Astrocyte (in vitro differentiated cells and primary cell): Measurements from ENCODE around the gene ZNF532. TPM values are rescaled to one million over a fixed set of nuclear protein-coding genes. Genes with fewer than 3 reads are reported as not detected.
A peak's percentile ranks its signal among the peaks of the same experiment; 100 is the strongest.

Experiments
- DNase-seq: peaks from one replicate; pipeline ENCODE4 v3.0.0-alpha.2; 2010; ENCODE audit warnings: low read depth
- FAIRE-seq: peaks from 2 replicates; lab custom pipeline; 2011; peaks lifted over from hg19 to GRCh38; lab: Jason Lieb, UNC
- H2AFZ ChIP-seq: 2 replicates; pipeline ENCODE4 v1.6.0; 2012; ENCODE audit warnings: low read depth, low read length, inconsistent platforms
- H3K27ac ChIP-seq: 2 replicates; pipeline ENCODE4 v1.5.1; 2011; ENCODE audit warnings: low read depth, low read length, inconsistent platforms
- H3K27me3 ChIP-seq: 2 replicates; pipeline ENCODE4 v1.6.0; 2011; ENCODE audit warnings: low read length, inconsistent platforms; ENCODE audit not compliant: insufficient read depth
- H3K36me3 ChIP-seq: 2 replicates; pipeline ENCODE4 v1.5.1; 2011; ENCODE audit warnings: low read length, inconsistent platforms; ENCODE audit not compliant: insufficient read depth
- H3K4me1 ChIP-seq: 2 replicates; pipeline ENCODE4 v1.5.1; 2011; ENCODE audit warnings: low read length, inconsistent platforms; ENCODE audit not compliant: insufficient read depth
- H3K4me2 ChIP-seq: 2 replicates; pipeline ENCODE4 v1.6.0; 2012; ENCODE audit warnings: low read length, inconsistent platforms
- H3K4me3 ChIP-seq: 2 replicates; pipeline ENCODE4 v1.5.1; 2011; ENCODE audit warnings: low read depth, mild to moderate bottlenecking, low read length, inconsistent platforms; ENCODE audit not compliant: insufficient read depth
- H3K79me2 ChIP-seq: 2 replicates; pipeline ENCODE4 v1.6.0; 2012; ENCODE audit warnings: mild to moderate bottlenecking, low read length, inconsistent platforms; ENCODE audit not compliant: insufficient read depth
- H3K9ac ChIP-seq: 2 replicates; pipeline ENCODE4 v1.6.0; 2012; ENCODE audit warnings: mild to moderate bottlenecking, low read length, inconsistent platforms
- H3K9me3 ChIP-seq: 2 replicates; pipeline ENCODE4 v1.5.1; 2012; ENCODE audit warnings: low read depth, mild to moderate bottlenecking, low read length, inconsistent platforms; ENCODE audit not compliant: insufficient read depth
- H4K20me1 ChIP-seq: 2 replicates; pipeline ENCODE4 v1.6.0; 2012; ENCODE audit warnings: low read length, inconsistent platforms; ENCODE audit not compliant: insufficient read depth
- H3K27ac Mint-ChIP-seq: one replicate; pipeline ENCODE4 v1.8.0; 2021; ENCODE audit warnings: mild to moderate bottlenecking, mixed read lengths; ENCODE audit not compliant: unreplicated experiment
- H3K27me3 Mint-ChIP-seq: one replicate; pipeline ENCODE4 v1.8.0; 2021; ENCODE audit warnings: low read depth, mixed read lengths; ENCODE audit not compliant: unreplicated experiment
- H3K36me3 Mint-ChIP-seq: one replicate; pipeline ENCODE4 v1.8.0; 2021; ENCODE audit warnings: low read depth, mixed read lengths; ENCODE audit not compliant: unreplicated experiment
- H3K4me1 Mint-ChIP-seq: one replicate; pipeline ENCODE4 v1.8.0; 2021; ENCODE audit warnings: low read depth, mixed read lengths; ENCODE audit not compliant: unreplicated experiment
- H3K4me3 Mint-ChIP-seq: one replicate; pipeline ENCODE4 v1.8.0; 2021; ENCODE audit warnings: mild to moderate bottlenecking, moderate library complexity, mixed read lengths; ENCODE audit not compliant: unreplicated experiment
- H3K9me3 Mint-ChIP-seq: one replicate; pipeline ENCODE4 v1.8.0; 2021; ENCODE audit warnings: mild to moderate bottlenecking, mixed read lengths; ENCODE audit not compliant: unreplicated experiment
- EZH2 ChIP-seq: IDR thresholded peaks from 2 replicates; pipeline ENCODE4 v1.6.1; 2012; ENCODE audit warnings: mild to moderate bottlenecking, low read length, inconsistent platforms; ENCODE audit not compliant: insufficient read depth
- total RNA-seq: library from RNA; stranded (reverse); gene quantifications from 2 replicates; pipeline ENCODE4 v1.2.1, GENCODE V29; 2021
- TF ChIP-seq, protein P1 (sequence below): IDR thresholded peaks from 2 replicates; pipeline ENCODE4 v1.5.1; 2011; ENCODE audit warnings: low read depth, mild to moderate bottlenecking, inconsistent platforms, low read length, moderate library complexity; ENCODE audit not compliant: insufficient read depth

Gene ZNF532
- total RNA-seq, 1 donor from 2014 or later: 135 TPM

- Mint-ChIP-seq H3K27me3 (no peaks in the 10 kb centered on the region), H3K9me3 (no peaks in the 10 kb centered on the region), H3K4me3 (no peak overlapping the region), H3K27ac (no peak overlapping the region), H3K4me1 (peaks cover 13% of the 10 kb centered on the region), H3K36me3 (peaks cover 23% of the 10 kb centered on the region)
- Histone ChIP-seq H3K79me2 (peaks cover 3% of the 10 kb centered on the region), H3K4me3 (no peak overlapping the region), H4K20me1 (no peaks in the 10 kb centered on the region), H3K4me1 (peaks cover 5% of the 10 kb centered on the region), H3K27ac (no peak overlapping the region), H3K4me2 (no peak overlapping the region), H3K9me3 (no peaks in the 10 kb centered on the region), H3K9ac (no peak overlapping the region), H3K27me3 (no peaks in the 10 kb centered on the region), H3K36me3 (peaks cover 23% of the 10 kb centered on the region), H2AFZ (no peak overlapping the region)
- no peak for DNase-seq
- FAIRE-seq: no peak
- no peak for TF ChIP-seq EZH2
- TF ChIP-seq, protein P1, sequence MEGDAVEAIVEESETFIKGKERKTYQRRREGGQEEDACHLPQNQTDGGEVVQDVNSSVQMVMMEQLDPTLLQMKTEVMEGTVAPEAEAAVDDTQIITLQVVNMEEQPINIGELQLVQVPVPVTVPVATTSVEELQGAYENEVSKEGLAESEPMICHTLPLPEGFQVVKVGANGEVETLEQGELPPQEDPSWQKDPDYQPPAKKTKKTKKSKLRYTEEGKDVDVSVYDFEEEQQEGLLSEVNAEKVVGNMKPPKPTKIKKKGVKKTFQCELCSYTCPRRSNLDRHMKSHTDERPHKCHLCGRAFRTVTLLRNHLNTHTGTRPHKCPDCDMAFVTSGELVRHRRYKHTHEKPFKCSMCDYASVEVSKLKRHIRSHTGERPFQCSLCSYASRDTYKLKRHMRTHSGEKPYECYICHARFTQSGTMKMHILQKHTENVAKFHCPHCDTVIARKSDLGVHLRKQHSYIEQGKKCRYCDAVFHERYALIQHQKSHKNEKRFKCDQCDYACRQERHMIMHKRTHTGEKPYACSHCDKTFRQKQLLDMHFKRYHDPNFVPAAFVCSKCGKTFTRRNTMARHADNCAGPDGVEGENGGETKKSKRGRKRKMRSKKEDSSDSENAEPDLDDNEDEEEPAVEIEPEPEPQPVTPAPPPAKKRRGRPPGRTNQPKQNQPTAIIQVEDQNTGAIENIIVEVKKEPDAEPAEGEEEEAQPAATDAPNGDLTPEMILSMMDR: no peak
Measured at GRCh38 chr18:58980991-58981390, 116.3 kb downstream of the ZNF532 start.

GRCh38 chr18:58983260-58984155 is 118.8 kb downstream of the ZNF532 start:
- Mint-ChIP-seq H3K4me1 (peaks cover 3% of the 10 kb centered on the region), H3K4me3 (no peak overlapping the region), H3K36me3 (peaks cover 28% of the 10 kb centered on the region), H3K9me3 (peaks cover 6% of the 10 kb centered on the region), H3K27me3 (no peaks in the 10 kb centered on the region), H3K27ac (no peak overlapping the region)
- Histone ChIP-seq H3K4me2 (no peak overlapping the region), H3K27ac (no peak overlapping the region), H3K9ac (no peak overlapping the region), H3K4me3 (no peak overlapping the region), H2AFZ (no peak overlapping the region), H3K9me3 (no peaks in the 10 kb centered on the region), H3K36me3 (peaks cover 23% of the 10 kb centered on the region), H3K27me3 (no peaks in the 10 kb centered on the region), H3K79me2 (no peaks in the 10 kb centered on the region), H4K20me1 (no peaks in the 10 kb centered on the region), H3K4me1 (no peaks in the 10 kb centered on the region)
- DNase-seq: no peak
- FAIRE-seq: no peak
- no peak for TF ChIP-seq EZH2
- TF ChIP-seq, protein P1: no peak

DNA sequence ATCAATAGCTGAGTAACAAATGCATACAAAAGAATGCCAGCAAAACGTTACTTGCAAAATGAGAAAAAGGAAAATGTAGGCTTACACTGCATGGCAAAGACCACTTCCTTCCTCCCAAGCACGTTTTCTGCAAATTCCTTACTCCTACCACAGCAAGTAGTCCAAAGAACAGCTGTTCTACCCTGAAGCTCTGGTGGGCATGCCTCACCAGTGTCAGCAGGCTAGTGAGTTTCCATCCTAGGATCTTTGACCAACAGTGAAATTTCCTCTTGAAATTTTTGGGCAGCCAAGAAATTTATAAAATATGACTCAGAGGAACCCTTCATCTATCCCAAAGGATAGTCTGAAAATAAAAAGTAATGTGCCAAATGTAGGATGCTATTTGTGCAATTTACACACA is 123.9 kb downstream of the ZNF532 start:
- Histone ChIP-seq H3K36me3 (peaks cover 3% of the 10 kb centered on the region), H3K27ac (no peak overlapping the region), H3K4me3 (no peak overlapping the region), H3K9ac (no peak overlapping the region), H4K20me1 (no peaks in the 10 kb centered on the region), H3K27me3 (no peaks in the 10 kb centered on the region), H3K9me3 (no peaks in the 10 kb centered on the region), H2AFZ (no peak overlapping the region), H3K4me2 (no peak overlapping the region), H3K79me2 (no peaks in the 10 kb centered on the region), H3K4me1 (peaks cover 25% of the 10 kb centered on the region)
- TF ChIP-seq, protein P1: no peak
- no peak for TF ChIP-seq EZH2
- no peak overlapping the region for H3K27ac Mint-ChIP-seq
- no peak overlapping the region for H3K4me3 Mint-ChIP-seq
- no peaks in the 10 kb centered on the region for H3K27me3 Mint-ChIP-seq
- FAIRE-seq (no peak), DNase-seq (peak; percentile 53)
- peaks cover 29% of the 10 kb centered on the region for H3K4me1 Mint-ChIP-seq
- peaks cover 9% of the 10 kb centered on the region for H3K9me3 Mint-ChIP-seq
- peaks cover 9% of the 10 kb centered on the region for H3K36me3 Mint-ChIP-seq
